HG02571 (cell line): ENCODE results near the gene NLN.
"Not testable (repeated sequence)": the region's sequence is repeated elsewhere in the genome, so short reads cannot be mapped to it uniquely, and the experiment has no call there.

Experiments used
- ATAC-seq: cut with Tn5 transposase; IDR thresholded peaks from one replicate; pipeline ENCODE4 v1.9.1; 2021; ENCODE audit warnings: mild to moderate bottlenecking, moderate library complexity; ENCODE audit not compliant: unreplicated experiment

NLN gene

DNA sequence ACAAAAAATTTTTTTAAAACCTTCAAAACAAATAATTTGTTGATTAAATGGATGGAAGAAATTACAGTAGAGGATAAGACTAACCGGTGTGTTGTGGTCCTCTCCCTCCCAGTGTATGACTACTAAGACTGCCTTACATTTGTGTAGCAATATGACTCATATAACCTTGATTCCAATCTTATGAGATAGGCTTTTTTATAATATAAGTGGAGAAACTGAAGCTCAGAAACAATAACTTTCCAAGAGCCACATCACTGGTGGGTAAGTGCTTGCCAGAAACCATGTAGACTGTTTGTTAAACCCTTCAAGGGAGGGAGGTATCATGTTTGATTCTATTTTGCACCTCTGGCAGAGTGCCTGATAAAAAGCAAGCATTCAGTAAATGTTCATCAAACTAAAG is 47.5 kb downstream of the NLN start:
- no peak for ATAC-seq

DNA sequence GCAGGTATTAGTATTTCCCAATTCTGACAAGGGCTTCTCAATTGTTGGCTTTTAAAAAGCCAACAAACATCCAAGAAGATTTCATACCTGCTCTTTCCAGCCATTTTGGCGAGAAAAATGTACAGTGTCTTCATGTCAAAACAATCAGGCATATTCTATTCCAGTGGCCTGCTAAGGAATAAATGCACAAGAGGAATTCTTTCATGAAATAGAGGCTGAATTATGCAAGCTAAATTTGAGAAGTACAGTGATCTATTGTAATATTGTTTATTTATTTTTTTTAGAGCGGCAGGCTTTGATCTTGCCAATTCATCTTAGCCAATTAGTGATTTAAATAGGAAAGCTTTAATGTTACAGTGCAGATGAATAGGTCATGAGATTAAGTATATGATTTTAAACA is 49.3 kb downstream of the NLN start:
- no peak for ATAC-seq

DNA sequence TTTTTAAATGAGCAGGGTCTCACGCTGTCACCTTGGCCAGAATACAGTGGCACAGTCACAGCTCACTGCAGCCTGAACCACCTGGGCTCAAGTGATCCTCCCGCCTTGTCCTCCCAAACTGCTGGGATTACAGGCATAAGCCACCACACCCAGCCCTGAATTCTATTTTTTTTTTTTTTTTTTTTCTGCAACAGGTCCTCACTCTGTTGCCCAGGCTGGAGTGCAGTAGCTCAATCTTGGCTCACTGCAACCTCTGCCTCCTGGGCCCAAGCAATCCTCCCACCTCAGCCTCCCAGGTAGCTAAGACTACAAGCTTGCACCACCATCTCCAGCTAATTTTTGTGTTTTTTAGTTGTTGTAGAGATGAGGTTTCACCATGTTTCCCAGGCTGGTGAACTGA is 51.0 kb downstream of the NLN start:
- not testable (repeated sequence) for ATAC-seq

DNA sequence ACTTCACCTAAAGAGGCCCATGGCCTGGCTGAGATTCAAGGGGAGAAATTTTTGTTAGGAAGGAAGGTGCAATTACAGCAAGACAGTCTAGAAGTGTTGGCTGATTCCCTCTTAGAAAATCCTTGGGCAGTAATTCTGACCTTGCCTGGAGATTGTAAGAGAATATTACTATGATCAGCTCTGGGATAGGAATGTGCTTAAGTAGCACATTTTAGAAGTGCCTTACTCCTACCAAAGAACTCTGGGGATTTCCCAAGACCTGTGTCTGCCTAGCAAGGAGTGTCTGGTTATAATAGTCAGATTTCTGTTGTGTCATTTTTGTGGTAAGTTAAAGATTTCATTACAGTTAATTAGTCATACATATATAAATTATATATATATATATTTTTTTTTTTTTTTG is 52.3 kb downstream of the NLN start:
- ATAC-seq = no peak

DNA sequence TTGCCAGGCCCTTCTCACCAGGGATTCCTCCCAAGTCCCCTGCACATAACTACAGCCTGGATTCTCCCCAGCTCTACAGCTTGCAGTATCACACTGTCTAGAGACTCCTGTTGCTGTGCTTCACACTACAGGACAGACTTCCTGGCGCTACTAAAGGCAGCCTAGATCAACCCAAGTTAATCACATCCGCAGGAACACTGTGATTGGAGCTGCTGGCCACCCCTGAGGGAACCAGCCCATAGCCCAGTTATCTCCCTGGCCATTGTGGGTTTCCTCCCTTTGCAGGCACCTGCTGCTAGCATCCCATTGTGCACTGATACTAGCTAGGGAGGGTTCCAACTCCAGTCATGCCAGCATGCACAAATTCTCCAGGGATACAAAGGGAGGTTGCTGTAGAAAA is 53.5 kb downstream of the NLN start:
- ATAC-seq = no peak

DNA sequence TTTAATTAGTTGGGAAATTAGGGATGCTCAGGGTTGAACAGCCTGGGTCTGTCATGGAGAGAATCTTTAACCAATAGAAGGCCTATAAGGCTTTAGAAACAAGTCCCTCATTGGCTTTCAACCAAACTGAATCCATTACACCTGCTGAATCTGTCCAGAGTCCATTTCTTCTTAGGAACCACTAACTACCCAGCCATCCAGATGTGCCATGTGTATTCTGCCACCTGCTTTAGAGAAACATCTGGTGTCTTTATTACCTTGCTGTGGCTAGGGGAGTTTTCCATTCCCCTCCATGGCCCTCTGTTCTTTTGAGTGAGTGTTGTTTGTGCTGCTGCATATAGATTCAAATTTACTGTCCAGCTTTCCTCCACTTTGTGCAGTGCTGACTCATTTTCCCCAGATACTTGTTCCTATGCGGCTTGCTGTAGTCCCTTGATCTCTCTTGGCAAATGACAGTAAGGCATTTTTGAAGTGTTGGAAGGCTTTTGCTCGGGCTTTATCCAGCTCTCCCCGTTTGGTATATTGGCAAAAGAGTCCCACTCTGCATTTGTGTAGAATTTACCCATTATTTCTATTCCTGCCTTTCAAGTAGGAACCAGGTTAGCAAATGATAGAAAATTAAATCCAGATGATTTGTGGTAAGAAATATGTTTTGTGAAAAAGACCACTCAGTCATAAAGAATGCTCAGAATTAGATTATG is 54.6 kb downstream of the NLN start:
- ATAC-seq = no peak

DNA sequence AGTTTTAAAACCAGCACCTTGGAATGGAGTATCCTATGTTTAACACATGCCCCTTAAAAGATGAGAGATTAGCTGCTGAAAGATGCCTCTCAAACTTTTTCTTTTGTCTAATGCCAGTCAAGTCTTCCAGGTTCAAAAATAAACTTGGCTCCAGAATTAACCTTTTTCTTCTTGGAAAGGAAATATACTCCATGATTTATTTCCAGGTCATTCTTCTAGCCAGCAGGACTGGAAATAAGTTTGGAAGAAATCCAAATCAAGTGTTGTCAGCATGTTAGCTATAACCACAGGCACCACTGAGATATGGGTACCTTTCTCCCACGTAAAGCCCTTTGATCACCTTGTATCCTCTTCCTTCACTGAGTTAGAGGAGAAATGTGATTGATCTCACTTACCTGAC is 56.1 kb downstream of the NLN start:
- no peak for ATAC-seq

DNA sequence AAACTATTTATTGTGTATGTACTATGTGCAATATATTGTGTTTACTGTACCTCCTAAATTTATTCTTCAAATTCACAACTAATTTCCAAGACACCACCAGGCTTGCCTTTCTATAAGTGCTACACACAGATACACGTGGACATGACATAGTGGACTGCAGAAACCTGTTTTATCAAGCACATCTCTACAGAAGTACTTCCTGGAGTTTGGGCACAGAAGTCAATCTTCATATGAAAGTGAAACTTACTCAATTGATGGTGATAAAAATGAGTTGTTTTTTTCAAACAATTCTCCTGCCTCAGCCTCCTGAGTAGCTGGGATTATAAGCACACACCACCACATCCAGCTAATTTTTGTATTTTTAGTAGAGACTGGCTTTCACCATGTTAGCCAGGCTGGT is 57.6 kb downstream of the NLN start:
- no peak for ATAC-seq

DNA sequence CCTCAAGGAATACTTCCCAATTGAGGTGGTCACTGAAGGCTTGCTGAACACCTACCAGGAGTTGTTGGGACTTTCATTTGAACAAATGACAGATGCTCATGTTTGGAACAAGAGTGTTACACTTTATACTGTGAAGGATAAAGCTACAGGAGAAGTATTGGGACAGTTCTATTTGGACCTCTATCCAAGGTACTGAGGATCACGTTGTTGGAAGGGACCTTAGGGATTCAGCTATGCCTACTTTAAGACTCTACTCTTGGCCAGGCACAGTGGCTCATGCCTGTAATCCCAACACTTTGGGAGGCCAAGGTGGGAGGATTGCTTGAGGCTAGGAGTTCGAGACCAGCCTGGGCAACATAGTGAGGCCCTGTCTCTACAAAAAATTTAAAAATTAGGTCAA is 66.3 kb downstream of the NLN start:
- ATAC-seq = not testable (repeated sequence)

DNA sequence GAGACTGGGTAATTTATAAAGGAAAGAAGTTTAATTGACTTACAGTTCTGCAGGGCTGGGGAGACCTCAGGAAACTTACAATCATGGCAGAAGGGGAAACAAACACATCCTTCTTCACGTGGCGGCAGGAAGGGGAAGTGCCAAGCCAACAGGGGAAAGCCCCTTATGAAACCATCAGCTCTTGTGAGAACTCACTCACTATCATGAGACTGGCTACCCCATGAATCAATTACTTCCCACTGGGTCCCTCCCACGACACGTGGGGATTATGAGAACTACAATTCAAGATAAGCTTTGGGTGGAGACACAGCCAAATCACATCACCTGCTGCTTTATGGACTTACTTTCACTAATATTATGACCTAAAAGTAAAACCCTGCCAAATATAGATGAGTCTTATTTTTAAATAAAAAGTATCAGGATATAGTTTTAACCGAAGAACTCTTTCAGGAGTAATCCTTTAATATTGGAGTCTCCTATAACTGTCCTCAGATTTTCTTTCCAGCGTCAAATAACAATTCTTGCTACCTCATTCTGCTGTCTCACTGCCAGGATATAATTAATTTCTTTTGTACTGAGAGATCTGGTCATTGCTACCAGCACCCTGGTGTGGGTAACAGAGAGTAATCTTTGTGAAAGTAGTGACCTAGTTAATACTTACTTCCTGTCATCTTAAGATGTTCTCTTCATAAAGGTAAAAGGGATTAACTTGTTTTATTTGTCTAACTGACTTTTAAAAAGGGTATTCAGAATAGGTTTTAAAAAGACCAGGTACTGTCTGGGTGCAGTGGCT is 68.6 kb downstream of the NLN start:
- no peak for ATAC-seq

DNA sequence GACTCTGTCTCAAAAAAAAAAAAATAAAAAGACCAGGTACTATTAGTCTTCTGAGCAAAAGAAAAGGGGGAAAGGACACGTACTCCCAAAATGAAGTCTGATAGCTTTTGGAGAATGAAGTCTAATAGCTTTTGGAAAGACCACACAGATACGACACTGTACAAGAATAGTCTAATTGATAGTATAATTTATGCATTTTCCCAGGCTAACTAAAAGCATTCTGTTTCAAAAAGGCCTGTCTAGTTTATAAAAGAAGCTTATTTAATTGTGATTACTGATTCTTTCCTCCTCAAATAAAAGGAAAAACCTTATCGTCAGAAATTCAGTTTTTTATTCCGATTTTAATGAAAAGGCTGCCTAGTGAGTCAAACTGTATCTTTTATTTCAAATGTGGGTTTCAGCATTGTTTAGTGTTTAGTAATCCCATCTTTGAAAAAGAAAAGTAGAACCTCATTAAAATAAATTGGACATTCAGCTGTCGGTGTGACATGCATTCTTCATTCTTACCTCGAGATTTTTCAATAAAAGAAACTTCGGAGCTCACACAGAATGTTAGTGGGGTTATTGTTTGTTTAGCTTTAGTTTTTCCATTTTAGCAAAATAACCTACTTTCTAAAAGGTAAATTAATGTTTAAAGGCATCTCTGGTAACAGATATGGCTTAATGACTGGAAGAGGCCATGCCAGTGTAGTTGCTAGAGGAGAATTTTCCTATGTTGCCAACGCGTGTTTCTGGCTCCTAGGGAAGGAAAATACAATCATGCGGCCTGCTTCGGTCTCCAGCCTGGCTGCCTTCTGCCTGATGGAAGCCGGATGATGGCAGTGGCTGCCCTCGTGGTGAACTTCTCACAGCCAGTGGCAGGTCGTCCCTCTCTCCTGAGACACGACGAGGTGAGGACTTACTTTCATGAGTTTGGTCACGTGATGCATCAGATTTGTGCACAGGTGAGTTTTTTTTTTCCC is 70.0 kb downstream of the NLN start:
- ATAC-seq = no peak

DNA sequence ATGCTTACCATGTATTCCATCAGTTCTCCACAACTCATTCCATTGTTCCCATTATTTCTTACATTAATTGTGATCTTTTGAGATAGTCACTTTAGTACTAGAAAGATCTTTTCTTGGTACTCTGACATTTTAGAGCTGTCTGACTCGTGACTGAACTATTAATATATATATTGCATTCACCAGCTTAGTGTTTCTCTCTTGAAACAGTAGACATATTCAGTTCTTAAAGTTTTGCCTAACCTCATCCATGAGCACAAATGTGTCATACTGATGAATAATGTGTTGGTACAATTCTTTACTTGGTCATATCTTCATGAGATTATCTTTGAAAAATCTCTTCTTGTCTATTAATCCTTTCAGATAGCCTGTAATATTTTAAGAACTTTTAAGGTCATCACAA is 74.3 kb downstream of the NLN start:
- ATAC-seq = no peak

DNA sequence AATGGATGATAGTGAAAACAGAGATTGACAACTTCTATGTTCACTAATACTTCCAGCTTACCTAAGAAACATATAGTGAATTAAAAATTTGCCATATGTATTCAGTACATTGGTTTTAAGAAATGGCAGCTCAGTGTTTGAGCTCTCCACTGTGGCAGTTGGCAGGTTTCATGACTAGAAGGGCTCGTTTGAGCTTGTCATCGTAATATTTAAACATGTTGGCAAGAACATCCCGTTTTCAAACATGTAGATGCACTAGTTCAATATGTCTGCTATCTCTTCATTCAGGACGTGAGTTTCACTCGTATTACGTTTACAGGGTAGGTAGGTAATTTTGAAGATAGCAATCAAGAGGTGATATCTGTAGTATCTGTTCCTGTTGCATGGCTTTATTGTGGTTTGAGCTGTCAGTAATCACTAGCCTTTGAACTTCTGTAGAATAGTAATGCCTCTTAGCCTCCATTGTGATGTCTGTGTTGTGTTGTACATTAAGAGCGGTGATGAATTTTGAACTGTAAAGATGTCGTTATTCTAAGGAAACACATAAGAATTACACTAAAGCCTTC is 74.8 kb downstream of the NLN start:
- no peak for ATAC-seq

DNA sequence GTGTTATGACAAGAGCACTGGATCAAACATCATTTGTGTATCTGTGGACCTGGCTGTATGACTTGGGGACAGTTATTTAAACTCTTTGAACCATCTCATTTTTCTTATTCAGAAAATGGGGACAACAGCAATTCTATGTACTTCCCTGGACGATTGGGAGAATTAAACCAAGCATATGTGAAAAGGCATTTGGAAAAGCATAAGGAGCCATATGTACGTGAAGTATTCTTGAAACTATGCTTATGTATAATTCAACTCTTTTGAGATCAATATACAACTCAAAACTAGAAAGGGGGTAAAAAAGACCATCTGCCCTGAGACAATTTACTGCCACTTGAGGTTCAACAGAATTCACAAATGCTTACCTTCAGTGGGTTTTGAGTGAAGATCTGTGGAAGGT is 75.5 kb downstream of the NLN start:
- no peak for ATAC-seq

DNA sequence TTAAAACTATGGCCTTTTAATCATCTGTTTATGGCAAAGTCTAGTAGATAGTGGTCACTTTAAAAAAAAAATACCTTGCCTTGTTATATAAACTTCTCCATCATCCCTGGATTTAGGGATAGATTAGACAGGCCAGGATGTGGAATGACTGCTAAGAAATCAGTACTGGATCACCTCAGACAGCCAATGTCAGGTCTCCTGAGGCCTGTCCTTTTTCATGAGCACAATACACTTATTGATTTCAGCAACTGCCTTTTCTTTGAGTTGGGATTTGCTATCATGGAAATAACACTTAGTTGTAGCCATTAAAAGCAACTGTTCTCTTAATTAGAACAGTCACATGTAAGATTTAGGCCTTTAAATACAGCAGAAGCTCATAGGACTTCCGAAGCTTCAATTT is 77.9 kb downstream of the NLN start:
- no peak for ATAC-seq

DNA sequence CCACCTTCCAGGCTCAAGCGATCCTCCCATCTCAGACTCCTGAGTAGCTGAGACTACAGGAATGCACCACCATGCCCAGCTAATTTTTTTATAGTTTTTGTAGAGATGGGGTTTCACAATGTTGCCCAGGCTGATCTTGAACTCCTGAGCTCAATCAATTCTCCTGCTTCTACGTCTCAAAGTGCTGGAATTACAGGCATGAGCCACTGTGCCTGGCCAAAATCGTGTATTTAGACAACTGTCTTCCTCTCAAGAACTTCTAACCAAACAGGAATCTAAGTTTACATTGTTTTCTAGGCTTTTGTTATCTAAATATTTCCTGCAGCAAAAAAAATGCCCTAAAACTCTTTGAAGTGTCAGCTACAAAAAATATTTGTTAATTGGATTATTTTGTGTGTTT is 78.8 kb downstream of the NLN start:
- no peak for ATAC-seq

DNA sequence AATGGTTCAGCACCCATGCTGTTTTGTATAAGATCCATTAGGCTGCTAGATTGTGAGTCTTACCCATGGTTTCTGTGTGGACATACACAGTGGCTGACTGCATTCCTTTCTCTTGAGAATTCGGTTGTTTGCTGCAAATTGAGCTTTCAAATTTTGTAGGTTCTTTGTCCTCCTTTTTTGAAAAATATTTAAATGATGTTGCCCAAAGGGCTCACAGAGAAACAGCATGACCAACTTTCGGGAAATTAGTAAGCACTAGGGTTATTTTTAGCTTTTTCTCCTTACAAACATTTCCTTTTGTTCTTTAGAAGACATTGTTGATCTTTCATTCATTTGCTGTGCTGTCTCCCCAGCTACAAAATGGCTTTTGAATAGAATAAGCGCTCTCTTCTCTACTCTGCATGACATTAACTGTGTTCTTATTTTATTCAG is 79.4 kb downstream of the NLN start:
- no peak for ATAC-seq

DNA sequence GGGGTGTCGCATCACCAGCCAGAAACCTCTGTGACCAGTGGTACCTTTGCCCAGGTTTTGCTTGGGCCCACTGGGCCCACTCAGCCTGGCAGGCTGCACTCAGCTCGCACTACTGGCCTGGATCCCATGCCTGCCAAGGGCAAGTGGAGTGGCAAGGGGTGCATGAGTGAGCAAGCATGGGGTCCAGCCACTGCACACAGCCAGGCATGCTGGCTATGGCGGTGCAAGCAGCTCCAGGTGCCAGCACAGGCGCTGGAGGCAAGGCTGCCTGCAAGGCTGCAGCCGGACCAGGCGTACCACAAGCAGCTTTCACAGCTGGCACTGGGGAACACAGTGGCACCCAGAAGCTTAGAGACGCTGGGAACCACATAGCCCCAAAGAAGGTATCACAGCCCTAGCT is 80.1 kb downstream of the NLN start:
- no peak for ATAC-seq

DNA sequence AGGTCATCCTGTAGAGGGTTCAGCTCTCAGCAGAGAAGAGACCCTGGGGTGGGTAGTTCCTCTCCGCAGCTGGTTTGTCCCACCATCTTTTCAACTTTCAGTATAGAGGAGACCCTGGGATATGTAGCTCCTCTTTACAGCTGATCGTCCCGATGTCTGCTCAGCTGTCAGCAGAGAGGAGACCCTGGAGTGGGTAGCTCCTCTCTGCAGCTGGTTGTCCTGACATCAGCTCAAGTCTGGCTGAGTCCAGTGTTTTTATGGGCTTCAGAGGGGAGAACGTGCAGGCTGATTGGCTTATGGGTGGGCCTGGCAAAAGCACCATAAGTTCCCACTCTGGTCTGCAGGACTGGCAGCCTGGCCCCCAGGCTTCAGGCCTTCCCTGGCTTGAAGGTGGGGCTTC is 80.8 kb downstream of the NLN start:
- no peak for ATAC-seq

DNA sequence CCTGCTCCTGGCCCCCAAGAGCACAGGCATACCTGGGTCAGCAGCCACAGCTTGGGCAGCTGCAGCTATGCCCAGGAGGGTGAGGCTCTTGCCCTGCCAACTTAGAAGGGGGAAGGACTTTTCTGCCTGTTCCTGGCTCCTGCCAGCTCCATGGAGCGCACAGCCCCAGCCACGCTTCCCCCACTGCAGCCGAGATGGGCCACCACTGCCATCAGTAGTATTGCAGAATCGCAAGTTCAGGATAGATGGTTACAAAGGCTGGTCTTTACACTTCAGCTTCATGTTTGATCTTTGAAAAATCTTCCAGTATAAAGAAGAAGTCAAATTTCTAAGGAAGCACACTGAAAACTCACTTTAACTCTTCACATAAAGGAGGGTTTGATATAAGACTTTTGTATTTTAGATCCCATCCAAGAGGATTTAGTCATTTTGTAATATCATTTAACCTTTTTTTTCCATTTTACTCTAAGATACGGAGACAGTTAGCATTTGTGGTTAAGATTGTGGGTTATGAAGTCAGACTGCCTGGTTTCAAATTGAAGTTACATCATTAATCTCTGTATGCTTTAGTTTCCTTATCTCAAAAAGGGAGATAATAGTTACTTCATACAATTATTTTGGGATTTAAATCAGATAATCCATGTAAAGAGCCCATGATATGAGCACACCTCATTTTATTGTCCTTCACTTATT is 81.8 kb downstream of the NLN start:
- no peak for ATAC-seq

DNA sequence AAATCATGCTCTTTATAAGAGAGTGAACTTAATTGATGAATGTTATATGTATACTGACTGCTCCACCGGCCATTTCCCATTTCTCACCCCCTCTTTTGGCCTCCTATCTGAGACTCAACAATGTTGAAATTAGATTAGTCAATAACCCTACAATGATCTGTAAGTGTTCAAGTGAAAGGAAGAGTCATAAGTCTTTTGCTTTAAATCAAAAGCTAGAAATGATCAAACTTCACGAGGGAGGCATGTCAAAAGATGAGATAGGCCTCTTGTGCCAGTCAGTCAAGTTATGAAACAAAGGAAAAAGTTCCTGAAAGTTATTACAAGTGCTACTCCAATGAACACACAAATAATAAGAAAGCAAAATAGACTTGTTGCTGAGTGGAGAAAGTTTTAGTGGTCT is 83.1 kb downstream of the NLN start:
- no peak for ATAC-seq
